Trophoblast cell (in vitro differentiated cells and primary cell): ENCODE data around the gene ARL8A.

Experiments
- DNase-seq, 2 donors: peaks; one replicate each; pipeline ENCODE4 v3.0.0-alpha.2; 2016
- H2AFZ ChIP-seq: 2 replicates; pipeline ENCODE4 v1.6.1; 2013; ENCODE audit warnings: low read length, moderate library complexity, mild to moderate bottlenecking; ENCODE audit not compliant: insufficient read depth, poor library complexity
- H2AK5ac ChIP-seq: 2 replicates; pipeline ENCODE4 v1.6.1; 2013; ENCODE audit warnings: mild to moderate bottlenecking, low read length
- H2BK120ac ChIP-seq: 2 replicates; pipeline ENCODE4 v1.6.1; 2013; ENCODE audit warnings: low read length, mild to moderate bottlenecking, moderate library complexity; ENCODE audit not compliant: insufficient read depth, poor library complexity
- H2BK12ac ChIP-seq: 2 replicates; pipeline ENCODE4 v1.6.1; 2013; ENCODE audit warnings: mild to moderate bottlenecking, low read length, moderate library complexity
- H2BK5ac ChIP-seq: 2 replicates; pipeline ENCODE4 v1.6.1; 2013; ENCODE audit warnings: low read length, low read depth, moderate library complexity, mild to moderate bottlenecking; ENCODE audit not compliant: poor library complexity
- H3K14ac ChIP-seq: 2 replicates; pipeline ENCODE4 v1.6.1; 2013; ENCODE audit warnings: mild to moderate bottlenecking, low read length
- H3K18ac ChIP-seq: 2 replicates; pipeline ENCODE4 v1.6.1; 2013; ENCODE audit warnings: mild to moderate bottlenecking, low read length
- H3K23ac ChIP-seq: 2 replicates; pipeline ENCODE4 v1.6.1; 2013; ENCODE audit warnings: low read length
- H3K27ac ChIP-seq: 2 replicates; pipeline ENCODE4 v1.5.1; 2013; ENCODE audit warnings: low read depth, mild to moderate bottlenecking, inconsistent platforms, low read length, moderate library complexity
- H3K27me3 ChIP-seq: 2 replicates; pipeline ENCODE4 v1.6.1; 2013; ENCODE audit warnings: inconsistent platforms, mild to moderate bottlenecking, low read length, moderate library complexity; ENCODE audit not compliant: insufficient read depth
- H3K36me3 ChIP-seq, 2 experiments: 1 replicate in 1 of 2; 2 replicates in 1 of 2; pipeline ENCODE4 v1.6.1; 2013; ENCODE audit warnings: low read length in 2 of 2, mild to moderate bottlenecking in 2 of 2, moderate library complexity in 1 of 2; ENCODE audit not compliant: insufficient read depth in 2 of 2, control insufficient read depth in 1 of 2
- H3K4ac ChIP-seq: 2 replicates; pipeline ENCODE4 v1.6.1; 2013; ENCODE audit warnings: low read depth, mild to moderate bottlenecking, low read length, moderate library complexity
- H3K4me1 ChIP-seq, 2 experiments: 1 replicate in 1 of 2; 2 replicates in 1 of 2; pipeline ENCODE4 v1.6.1; 2013; ENCODE audit warnings: low read length in 2 of 2, mild to moderate bottlenecking in 2 of 2, moderate library complexity in 1 of 2; ENCODE audit not compliant: insufficient read depth in 2 of 2, control insufficient read depth in 1 of 2
- H3K4me2 ChIP-seq: 2 replicates; pipeline ENCODE4 v1.6.1; 2013; ENCODE audit warnings: inconsistent platforms, mild to moderate bottlenecking, low read length, moderate library complexity
- H3K4me3 ChIP-seq: 2 replicates; pipeline ENCODE4 v1.5.1; 2013; ENCODE audit warnings: mild to moderate bottlenecking, low read depth, low read length, inconsistent platforms
- H3K79me1 ChIP-seq: one replicate; pipeline ENCODE4 v1.6.1; 2013; ENCODE audit warnings: low read length
- H3K79me2 ChIP-seq: 2 replicates; pipeline ENCODE4 v1.6.1; 2013; ENCODE audit warnings: low read length, mild to moderate bottlenecking; ENCODE audit not compliant: control insufficient read depth, insufficient read depth, poor library complexity
- H3K9ac ChIP-seq: 2 replicates; pipeline ENCODE4 v1.6.1; 2013; ENCODE audit warnings: mild to moderate bottlenecking, low read length
- H3K9me3 ChIP-seq: 2 replicates; pipeline ENCODE4 v1.6.1; 2013; ENCODE audit warnings: low read depth, mild to moderate bottlenecking, control low read depth, inconsistent platforms, low read length; ENCODE audit not compliant: insufficient read depth
- H4K12ac ChIP-seq: 2 replicates; pipeline ENCODE4 v1.6.1; 2013; ENCODE audit warnings: low read depth, mild to moderate bottlenecking, low read length, moderate library complexity
- H4K8ac ChIP-seq: 2 replicates; pipeline ENCODE4 v1.6.1; 2013; ENCODE audit warnings: low read depth, mild to moderate bottlenecking, low read length, moderate library complexity
- H4K91ac ChIP-seq: one replicate; pipeline ENCODE4 v1.6.1; 2013; ENCODE audit warnings: low read depth, mild to moderate bottlenecking, low read length, moderate library complexity
- WGBS: extraction: QIAGEN DNeasy Blood & Tissue Kit; methylation state at CpG from one replicate; pipeline ENCODE4 v1.1.7; 2013; ENCODE audit warnings: missing lambda C conversion rate; ENCODE audit not compliant: insufficient read length, insufficient coverage; ENCODE audit errors: extremely low coverage; 5-methylcytosine and 5-hydroxymethylcytosine counted together

ARL8A gene

DNA sequence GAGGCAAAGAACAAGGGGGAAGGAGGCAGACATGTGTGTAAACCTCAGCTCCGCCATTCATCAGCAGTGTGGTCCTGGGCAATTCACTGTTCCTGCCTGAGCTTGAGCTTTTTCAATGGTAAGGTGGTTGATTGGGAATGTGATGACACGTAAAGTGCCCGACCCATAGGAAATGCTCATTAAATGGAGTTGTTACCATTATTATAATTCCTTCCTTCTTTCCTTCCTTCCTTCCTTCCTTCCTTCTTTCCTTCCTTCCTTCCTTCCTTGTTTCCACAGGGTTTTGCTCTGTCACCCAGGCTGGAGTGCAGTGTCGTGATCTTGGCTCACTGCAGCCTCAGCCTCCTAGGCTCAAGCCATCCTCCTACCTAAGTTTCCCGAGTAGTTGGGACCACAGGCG, 17.5 kb downstream of the ARL8A start:
- DNase-seq = no peak
- Histone ChIP-seq H3K14ac (no peak overlapping the region), H4K91ac (no peak overlapping the region)

DNA sequence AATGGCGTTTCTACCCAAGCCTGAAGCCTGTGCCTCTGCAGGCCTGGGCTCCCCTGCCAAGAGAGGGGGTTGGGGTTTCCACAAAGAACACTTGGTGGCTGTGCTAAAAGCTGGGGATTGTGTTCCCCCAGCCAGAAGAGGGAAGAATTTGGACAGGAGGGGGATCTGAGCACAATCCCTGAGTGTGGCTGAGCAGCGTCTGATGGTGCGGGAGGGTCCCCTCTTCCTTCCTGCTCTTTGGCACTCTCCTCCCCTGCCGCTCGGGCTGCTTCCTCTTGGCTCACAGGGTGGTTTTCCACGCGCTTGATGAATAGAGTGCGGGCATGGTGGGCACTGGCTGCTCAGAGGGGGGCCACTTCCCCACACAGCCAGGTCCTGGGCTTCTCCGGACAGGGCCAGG, 18.1 kb downstream of the ARL8A start:
- H3K79me1 ChIP-seq = no peaks in the 10 kb centered on the region
- no peak overlapping the region for H3K23ac ChIP-seq
- H4K12ac ChIP-seq = no peak overlapping the region
- H3K79me2 ChIP-seq = no peaks in the 10 kb centered on the region
- no peak overlapping the region for H3K27ac ChIP-seq
- H3K9ac ChIP-seq = no peak overlapping the region
- peaks cover 1% of the 10 kb centered on the region for H3K9me3 ChIP-seq
- H2AFZ ChIP-seq = no peak overlapping the region
- H3K14ac ChIP-seq = no peak overlapping the region
- no peak for DNase-seq
- no peak overlapping the region for H2BK5ac ChIP-seq
- no peak overlapping the region for H2BK120ac ChIP-seq
- H2BK12ac ChIP-seq = no peak overlapping the region
- H3K4me3 ChIP-seq = no peak overlapping the region
- no peak overlapping the region for H4K91ac ChIP-seq
- no CpG with 5 or more reads among the region's 9 CpGs for WGBS
- H3K36me3 ChIP-seq = no peaks in the 10 kb centered on the region
- no peaks in the 10 kb centered on the region for H3K27me3 ChIP-seq
- H3K4me2 ChIP-seq = no peak overlapping the region
- no peak overlapping the region for H3K18ac ChIP-seq
- no peak overlapping the region for H2AK5ac ChIP-seq
- H4K8ac ChIP-seq = no peak overlapping the region
- H3K4ac ChIP-seq = no peak overlapping the region
- peaks cover 0 to 3% of the 10 kb centered on the region in 2 experiments for H3K4me1 ChIP-seq

More for the DNA sequence above, 17.5 kb downstream of the ARL8A start:
- Histone ChIP-seq H3K9me3 (peaks cover 1% of the 10 kb centered on the region), H3K27me3 (no peaks in the 10 kb centered on the region), H3K27ac (no peak overlapping the region), H2BK5ac (no peak overlapping the region), H3K4me1 (peaks cover 4 to 5% of the 10 kb centered on the region in 2 experiments), H3K79me2 (no peaks in the 10 kb centered on the region), H2AK5ac (no peak overlapping the region), H2BK120ac (no peak overlapping the region), H3K4me2 (no peak overlapping the region), H3K36me3 (no peaks in the 10 kb centered on the region), H3K4me3 (no peak overlapping the region), H2BK12ac (no peak overlapping the region), H4K8ac (no peak overlapping the region), H3K18ac (no peak overlapping the region), H3K79me1 (no peaks in the 10 kb centered on the region), H3K4ac (no peak overlapping the region), H3K9ac (no peak overlapping the region), H4K12ac (no peak overlapping the region), H3K23ac (no peak overlapping the region), H2AFZ (no peak overlapping the region)
- no CpG with 5 or more reads among the region's 6 CpGs for WGBS

DNA sequence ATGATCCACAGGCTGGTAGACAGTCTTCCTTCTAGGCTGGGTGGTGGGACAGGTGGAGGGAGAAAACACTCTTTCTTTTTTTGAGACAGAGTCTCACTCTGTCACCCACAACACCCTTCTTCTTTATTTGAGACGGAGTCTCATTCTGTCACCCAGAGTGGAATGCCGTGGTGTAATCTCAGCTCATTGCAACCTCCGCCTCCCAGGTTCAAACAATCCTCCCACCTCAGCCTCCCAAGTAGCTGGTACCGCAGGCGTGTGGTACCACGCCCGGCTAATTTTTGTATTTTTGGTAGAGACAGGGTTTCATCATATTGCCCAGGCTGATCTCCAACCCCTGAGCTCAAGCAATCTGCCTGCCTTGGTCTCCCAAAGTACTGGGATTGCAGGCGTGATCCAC, 18.9 kb downstream of the ARL8A start:
- Histone ChIP-seq H2AFZ (no peak overlapping the region), H3K79me1 (no peaks in the 10 kb centered on the region), H3K27me3 (no peaks in the 10 kb centered on the region), H3K4ac (no peak overlapping the region), H3K14ac (no peak overlapping the region), H4K8ac (no peak overlapping the region), H3K9me3 (peaks cover 1% of the 10 kb centered on the region), H3K27ac (no peak overlapping the region), H3K4me3 (no peak overlapping the region), H3K23ac (no peak overlapping the region), H2BK5ac (no peak overlapping the region), H3K18ac (no peak overlapping the region), H3K79me2 (no peaks in the 10 kb centered on the region), H2BK12ac (no peak overlapping the region), H4K91ac (no peak overlapping the region), H3K4me1 (peaks cover 0 to 3% of the 10 kb centered on the region in 2 experiments), H2AK5ac (no peak overlapping the region), H4K12ac (no peak overlapping the region), H3K9ac (no peak overlapping the region), H3K4me2 (no peak overlapping the region), H3K36me3 (no peaks in the 10 kb centered on the region), H2BK120ac (no peak overlapping the region)
- DNase-seq = no peak
- no CpG with 5 or more reads among the region's 8 CpGs for WGBS

DNA sequence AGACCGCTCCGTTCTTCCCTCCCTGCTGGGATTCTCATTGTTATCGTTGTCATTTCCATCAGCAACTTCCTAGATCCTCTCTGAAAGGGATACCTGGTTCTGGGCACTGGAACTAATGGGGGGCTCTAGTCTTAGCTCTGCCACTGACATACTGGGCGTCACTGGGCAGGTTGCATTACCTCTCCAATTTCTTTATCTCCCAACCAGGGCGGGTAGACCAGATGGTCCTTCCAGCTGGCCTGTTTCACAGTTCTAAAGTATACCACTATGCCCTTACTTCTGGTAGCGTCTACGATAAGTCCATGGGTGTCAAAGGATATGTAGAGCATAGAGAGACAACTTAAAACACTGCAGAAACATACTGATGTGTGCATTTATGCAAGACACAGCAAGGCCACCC, 20.4 kb downstream of the ARL8A start:
- H3K14ac ChIP-seq = no peak overlapping the region
- peaks cover 1% of the 10 kb centered on the region for H3K9me3 ChIP-seq
- no peak overlapping the region for H4K12ac ChIP-seq
- no peak for DNase-seq
- H3K23ac ChIP-seq = no peak overlapping the region
- H3K18ac ChIP-seq = no peak overlapping the region
- no peak overlapping the region for H4K91ac ChIP-seq
- no peak overlapping the region for H3K9ac ChIP-seq
- no peak overlapping the region for H3K4me3 ChIP-seq
- H3K27ac ChIP-seq = no peak overlapping the region
- no peak overlapping the region for H2AK5ac ChIP-seq
- WGBS = no CpG with 5 or more reads among the region's 7 CpGs
- H4K8ac ChIP-seq = no peak overlapping the region
- no peak overlapping the region for H3K4ac ChIP-seq
- H3K27me3 ChIP-seq = no peaks in the 10 kb centered on the region
- no peaks in the 10 kb centered on the region for H3K79me2 ChIP-seq
- H3K36me3 ChIP-seq = no peaks in the 10 kb centered on the region
- H2AFZ ChIP-seq = no peak overlapping the region
- H2BK12ac ChIP-seq = no peak overlapping the region
- no peak overlapping the region for H2BK5ac ChIP-seq
- H3K4me1 ChIP-seq = peaks cover 0 to 3% of the 10 kb centered on the region in 2 experiments
- H2BK120ac ChIP-seq = no peak overlapping the region
- no peaks in the 10 kb centered on the region for H3K79me1 ChIP-seq
- no peak overlapping the region for H3K4me2 ChIP-seq
